Sigmoid colon (tissue), 4 donors: ENCODE results near the gene MED29.

Experiments
- EP300 ChIP-seq, 4 donors: sonication (generic); formaldehyde crosslinking; IDR thresholded peaks; one replicate each; pipeline ENCODE4 v1.6.1; 2017; ENCODE audit warnings: antibody characterized with exemption in 4 of 4
- POLR2AphosphoS5 ChIP-seq, 4 donors: sonication (generic); formaldehyde crosslinking; IDR thresholded peaks; one replicate each; pipeline ENCODE4 v1.6.1; 2017; ENCODE audit warnings: antibody characterized with exemption in 4 of 4
- TF ChIP-seq, protein P1 (sequence below), 4 experiments: fragments of 450-650 bp in 3 of 4; fragments of 200-600 bp in 1 of 4; IDR thresholded peaks; one replicate each; pipeline ENCODE4 v1.5.1; 2016 to 2019; ENCODE audit warnings: antibody characterized with exemption in 4 of 4, mild to moderate bottlenecking in 3 of 4, moderate library complexity in 2 of 4

- TF ChIP-seq, protein P1, sequence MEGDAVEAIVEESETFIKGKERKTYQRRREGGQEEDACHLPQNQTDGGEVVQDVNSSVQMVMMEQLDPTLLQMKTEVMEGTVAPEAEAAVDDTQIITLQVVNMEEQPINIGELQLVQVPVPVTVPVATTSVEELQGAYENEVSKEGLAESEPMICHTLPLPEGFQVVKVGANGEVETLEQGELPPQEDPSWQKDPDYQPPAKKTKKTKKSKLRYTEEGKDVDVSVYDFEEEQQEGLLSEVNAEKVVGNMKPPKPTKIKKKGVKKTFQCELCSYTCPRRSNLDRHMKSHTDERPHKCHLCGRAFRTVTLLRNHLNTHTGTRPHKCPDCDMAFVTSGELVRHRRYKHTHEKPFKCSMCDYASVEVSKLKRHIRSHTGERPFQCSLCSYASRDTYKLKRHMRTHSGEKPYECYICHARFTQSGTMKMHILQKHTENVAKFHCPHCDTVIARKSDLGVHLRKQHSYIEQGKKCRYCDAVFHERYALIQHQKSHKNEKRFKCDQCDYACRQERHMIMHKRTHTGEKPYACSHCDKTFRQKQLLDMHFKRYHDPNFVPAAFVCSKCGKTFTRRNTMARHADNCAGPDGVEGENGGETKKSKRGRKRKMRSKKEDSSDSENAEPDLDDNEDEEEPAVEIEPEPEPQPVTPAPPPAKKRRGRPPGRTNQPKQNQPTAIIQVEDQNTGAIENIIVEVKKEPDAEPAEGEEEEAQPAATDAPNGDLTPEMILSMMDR (IDR thresholded peaks at IDR 0.05), result no peak
- TF ChIP-seq EP300 (IDR thresholded peaks at IDR 0.05) (no peak), POLR2AphosphoS5 (IDR thresholded peaks at IDR 0.05) (peak; percentile 53 to 91 (median 78))
These were observed 16.6 kb downstream of the MED29 start for GRCh38 chr19:39407660-39408391.
